ENCODE measurements around the gene TESK2.

TESK2 gene

GRCh38 chr1:45331436-45332345 lies 159.3 kb downstream of the TESK2 start:
- DNase-seq: no peak

GRCh38 chr1:45329445-45329844 lies 161.5 kb downstream of the TESK2 start:
- no peak for DNase-seq

DNA sequence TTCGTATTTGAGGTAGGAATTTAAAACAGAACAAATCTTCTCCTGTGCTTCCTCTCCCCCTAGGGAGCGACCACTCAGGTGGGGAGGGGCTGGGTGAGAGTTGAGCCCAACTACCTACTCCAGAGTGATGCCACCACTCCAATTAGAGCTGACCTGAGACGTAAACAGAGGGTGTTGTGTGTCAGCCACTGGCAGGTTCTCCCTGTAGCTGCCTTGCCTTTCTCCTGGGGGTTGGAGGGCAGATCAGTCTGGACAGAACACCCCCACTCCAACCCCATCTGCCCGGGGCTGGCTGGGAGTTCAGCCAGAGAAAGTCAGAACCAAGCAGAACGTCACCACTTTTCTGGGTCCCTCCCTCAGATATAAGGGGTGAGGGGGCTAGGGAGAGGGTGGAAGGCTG lies 162.3 kb downstream of the TESK2 start:
- DNase-seq: no peak

DNA sequence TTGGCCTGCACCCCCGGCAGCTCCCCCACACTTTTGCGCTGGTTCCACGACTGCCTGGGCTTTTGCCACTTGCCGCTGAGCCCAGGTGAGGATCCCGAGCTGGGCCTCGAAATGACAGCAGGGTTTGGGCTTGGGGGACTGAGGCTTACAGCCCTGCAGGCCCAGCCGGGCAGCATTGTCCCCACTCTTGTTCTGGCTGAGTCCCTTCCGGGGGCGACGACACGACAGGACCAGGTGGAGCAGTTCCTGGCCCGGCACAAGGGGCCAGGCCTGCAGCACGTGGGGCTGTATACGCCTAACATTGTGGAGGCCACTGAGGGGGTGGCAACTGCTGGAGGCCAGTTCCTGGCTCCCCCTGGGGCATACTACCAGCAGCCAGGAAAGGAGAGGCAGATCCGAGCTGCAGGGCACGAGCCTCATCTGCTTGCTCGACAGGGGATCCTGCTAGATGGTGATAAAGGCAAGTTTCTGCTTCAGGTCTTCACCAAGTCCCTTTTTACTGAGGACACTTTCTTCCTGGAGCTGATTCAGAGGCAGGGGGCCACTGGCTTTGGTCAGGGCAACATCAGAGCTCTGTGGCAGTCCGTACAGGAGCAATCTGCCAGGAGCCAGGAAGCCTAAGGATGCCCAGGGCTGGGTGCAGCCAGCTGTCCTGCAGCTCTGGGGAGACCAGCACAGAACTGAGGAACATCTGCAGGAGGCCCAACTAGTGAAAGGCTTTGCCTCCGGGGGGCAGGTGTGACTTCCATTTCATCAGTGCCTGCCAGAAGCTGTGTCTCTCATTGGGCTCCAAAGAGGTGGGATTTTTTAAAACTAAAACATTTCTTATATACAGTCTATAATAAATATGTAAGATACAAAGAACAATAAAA lies 163.1 kb downstream of the TESK2 start:
- no peak for DNase-seq

DNA sequence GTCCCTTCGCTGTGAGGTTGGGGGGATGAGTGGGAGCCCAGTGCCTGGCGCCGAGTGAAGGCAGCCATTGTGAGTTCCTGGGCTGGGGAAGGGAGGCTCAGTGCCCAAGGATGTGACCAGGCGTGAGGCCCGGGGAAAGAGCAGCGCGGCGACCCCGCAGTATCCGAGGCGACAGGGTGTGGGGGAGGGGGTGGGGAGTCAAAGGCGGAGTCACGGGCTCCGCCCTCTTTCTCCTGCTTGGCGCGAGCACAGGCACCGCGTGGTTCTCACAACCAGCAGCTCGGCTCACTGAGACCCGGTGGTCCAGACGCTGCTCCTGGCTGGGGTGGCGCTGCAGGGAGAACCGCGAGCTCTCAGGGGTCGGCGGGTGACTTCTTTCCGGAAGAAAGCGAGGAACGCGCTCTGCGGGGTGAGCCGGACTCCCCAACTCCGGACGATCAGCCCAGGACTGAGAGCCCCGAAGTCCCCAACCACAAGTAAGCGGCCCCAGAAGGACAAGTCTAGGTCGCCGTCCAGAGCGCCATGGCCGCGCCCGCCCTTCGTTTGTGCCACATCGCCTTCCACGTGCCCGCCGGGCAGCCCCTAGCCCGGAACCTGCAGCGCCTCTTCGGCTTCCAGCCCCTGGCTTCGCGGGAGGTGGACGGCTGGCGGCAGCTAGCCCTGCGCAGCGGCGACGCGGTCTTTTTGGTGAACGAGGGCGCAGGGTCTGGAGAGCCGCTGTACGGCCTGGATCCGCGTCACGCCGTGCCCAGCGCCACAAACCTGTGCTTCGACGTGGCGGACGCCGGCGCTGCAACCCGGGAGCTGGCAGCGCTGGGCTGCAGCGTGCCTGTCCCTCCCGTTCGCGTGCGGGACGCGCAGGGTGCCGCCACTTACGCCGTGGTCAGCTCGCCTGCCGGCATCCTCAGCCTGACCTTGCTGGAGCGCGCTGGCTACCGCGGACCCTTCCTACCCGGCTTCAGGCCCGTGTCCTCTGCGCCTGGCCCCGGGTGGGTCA lies 164.0 kb downstream of the TESK2 start, which contains the start of gene HPDL:
Gene HPDL (plus strand): TSS at position 269 of the 997 bp plus-strand sequence. CDS start 254 bp downstream, at position 523.
- DNase-seq: peak; percentile 78

- DNase-seq: peak; percentile 46
Measured at GRCh38 chr1:45325851-45326506, 165.0 kb downstream of the TESK2 start.

DNA sequence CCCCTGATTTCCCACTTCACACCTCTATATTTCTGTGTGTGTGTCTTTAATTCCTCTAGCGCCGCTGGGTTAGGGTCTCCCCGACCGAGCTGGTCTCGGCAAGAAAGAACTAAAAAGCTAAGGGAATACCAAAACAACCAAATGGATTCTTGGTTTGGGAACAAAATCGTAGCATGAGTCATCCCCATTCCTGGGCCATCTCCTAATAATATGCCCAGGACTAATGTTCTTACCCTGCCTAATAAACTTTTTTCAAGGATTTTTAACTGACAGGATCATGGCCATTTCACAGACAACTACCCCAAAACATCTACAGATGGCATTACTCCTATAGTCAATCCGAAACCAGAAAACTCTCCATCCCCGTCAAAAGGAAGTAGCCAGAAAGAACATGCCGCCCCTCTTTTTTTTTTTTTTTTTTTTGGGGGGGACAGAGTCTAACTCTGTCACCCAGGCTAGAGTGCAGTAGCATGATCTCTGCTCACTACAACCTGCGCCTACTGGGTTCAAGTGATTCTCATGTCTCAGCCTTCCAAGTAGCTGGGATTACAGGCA lies 168.4 kb downstream of the TESK2 start:
- no peak for DNase-seq

- DNase-seq: no peak
Measured at GRCh38 chr1:45321444-45321843, 169.5 kb downstream of the TESK2 start.

DNA sequence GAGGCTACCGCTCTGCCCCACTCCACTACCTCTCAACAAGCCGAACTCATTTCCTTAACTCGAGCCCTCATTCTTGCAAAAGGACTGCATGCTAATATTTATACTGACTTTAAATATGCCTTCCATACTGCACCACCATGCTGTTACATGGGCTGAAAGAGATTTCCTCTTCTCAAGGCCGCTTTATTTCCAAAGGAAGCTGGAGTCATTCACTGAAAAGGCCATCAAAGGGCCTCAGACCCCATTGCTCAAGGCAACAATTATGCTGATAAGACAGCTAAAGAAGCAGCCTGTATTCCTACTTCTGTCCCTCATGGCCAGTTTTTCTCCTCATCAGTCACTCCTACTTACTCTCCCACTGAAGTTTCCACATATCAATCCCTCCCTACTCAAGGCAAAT lies 171.2 kb downstream of the TESK2 start:
- DNase-seq: no peak

GRCh38 chr1:45317166-45317565 lies 173.8 kb downstream of the TESK2 start:
- DNase-seq: no peak

DNA sequence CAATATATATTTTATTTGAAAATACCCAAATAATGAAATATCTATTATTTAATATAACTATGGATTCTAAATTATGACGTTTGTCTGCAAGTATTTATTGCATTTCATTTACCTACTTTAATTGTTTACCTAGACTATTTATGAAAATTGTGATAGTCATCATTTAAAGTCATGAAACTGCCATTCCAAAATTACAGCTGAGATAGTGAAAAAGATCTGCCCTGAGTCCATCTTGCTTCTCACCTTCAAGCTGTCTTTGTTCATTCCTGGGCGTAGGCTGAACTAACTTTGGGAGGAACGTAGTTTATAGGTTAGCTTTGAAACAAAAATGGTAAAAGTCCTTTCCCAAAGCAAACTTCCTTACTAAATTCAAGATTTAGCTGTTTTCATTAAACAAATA lies 176.7 kb downstream of the TESK2 start:
- DNase-seq: no peak

DNA sequence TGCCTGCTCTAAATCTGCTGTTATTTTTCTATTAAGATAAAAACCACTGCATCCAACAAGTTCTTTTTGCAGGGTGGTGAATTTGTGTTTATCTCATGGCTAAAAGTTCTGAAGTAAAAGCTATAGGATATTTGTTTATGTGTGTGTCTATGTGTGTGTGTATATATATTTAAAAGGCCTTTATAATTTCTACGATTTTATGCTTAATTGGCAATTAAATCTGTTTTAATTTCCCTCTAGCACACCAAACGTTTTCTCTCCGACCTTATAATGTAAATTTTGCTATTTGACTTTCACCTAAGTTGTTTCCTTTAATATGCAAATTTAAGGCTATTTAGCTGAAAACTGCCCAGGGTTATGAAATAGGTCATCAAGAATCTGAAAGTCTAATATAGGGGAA lies 184.1 kb downstream of the TESK2 start:
- DNase-seq: no peak

DNA sequence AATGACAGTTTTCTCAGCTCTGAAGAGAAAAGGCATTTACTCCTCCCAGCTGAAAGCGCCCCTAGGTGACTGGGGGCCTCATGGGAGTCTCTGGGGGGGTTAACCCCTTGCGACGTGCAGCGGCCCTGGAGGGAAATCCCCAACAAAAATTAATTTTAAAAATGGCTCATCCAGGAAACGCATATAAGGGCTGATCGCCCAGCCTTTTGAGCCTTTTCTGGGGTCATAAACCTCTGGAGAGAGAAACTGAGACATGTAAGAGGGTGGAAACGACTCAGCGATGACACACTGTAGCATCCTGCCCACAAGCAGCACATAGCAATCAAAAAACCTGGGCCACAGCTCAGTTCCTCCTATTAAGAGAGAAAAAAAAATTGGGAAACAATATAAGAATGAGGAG lies 184.6 kb downstream of the TESK2 start:
- DNase-seq: no peak

DNA sequence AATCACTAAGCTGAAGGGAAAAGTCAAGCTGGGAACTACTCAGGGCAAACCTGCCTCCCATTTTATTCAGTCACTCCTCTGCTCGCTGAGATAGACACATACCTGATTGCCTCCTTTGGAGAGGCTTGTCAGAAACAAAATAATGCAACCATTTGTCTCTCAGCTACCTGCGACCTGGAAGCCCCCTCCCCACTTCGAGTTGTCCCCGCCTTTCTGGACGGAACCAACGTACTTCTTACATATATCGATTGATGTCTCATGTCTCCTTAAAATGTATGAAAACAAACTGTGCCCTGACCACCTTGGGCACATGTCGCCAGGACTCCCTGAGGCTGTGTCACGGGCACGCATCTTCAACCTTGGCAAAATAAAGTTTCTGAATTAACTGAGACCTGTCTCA lies 185.7 kb downstream of the TESK2 start:
- DNase-seq: no peak

GRCh38 chr1:45304311-45305081 lies 186.5 kb downstream of the TESK2 start:
- no peak for DNase-seq

DNA sequence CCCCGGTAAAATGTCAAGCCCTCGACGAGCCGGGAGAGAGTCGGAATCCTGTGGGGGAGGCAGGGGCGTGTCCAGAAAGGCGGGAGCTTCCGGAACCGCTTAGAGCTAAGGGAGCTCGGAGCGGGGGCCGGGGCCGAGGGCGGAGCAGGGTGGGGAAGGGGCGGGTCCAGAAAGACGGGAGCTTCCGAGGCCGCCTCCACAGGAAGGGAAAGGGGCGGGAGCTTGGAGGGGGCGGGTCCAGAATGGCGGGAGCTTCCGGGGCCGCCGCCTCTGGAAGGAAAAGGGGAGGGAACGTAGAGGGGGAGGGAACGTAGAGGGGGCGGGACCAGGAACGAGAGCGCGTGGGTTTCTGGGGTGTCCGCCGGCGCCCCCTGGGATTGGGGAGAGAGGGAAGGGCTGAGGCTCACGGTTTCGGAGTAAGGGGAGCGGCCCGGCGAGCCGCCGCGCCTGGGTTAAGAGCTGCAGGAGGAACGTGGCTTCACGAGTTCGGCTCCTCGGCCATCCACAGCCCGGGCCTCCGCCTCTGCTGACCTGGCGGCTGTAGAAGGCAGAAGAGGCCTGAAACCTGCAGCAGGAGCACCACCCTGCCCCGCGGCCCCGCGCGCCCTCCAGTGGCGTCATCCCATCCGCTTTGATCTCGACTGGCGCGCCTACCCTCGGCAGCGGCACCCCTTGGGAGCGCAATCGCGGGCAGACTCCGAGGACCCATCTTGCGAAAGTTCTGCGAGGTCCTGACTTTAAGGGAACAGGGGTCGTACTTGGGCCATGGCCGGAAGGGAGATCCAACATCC lies 187.2 kb downstream of the TESK2 start:
- peak; percentile 98 for DNase-seq

DNA sequence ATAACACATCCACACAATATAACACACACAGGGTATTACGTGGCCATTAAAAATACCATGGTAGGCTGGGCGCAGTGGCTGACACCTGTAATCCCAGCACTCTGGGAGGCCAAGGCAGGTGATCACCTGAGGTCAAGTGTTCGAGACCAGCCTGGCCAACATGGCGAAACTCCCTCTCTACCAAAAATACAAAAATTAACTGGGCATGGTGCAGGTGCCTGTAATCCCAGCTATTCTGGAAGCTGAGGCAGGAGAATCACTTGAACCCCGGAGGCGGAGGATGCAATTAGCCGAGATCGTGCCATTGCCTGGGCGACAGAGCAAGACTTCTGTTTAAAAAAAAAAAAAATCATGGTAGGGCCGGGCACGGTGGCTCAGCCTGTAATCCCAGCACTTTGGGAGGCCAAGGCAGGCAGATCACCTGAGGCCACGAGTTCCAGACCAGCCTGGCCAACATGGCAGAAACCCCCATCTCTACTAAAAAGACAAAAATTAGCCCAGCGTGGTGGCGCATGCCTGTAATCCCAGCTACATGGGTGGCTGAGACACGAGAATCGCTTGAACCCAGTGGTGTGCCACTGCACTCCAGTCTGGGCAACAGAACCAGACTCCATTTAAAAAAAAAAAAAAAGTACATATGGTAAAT lies 188.3 kb downstream of the TESK2 start:
- no peak for DNase-seq

DNA sequence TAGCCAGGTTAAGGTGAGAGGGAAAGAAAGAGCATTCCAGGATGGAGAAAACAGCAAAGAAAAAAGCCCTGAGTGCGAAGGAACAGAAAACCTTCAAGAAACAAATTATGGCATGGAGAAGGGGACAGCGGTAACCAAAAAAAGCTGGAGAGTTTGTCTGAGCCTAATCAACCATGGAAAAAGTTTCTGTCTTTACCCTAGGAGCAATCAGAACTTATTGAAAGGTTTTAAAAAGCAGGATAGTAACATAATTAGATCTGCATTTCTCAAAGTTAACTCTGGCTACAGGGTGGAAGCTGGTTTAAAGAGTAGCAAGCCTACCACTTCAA lies 190.3 kb downstream of the TESK2 start:
- no peak for DNase-seq

- peak; percentile 62 for DNase-seq
Measured at GRCh38 chr1:45299981-45300668, 190.8 kb downstream of the TESK2 start.
